GM03348 (cell line): ENCODE results near the gene CD300LD.
"Not testable (repeated sequence)": the region's sequence is repeated elsewhere in the genome, so short reads cannot be mapped to it uniquely, and the experiment has no call there.

Experiments used
- DNase-seq: peaks from one replicate; pipeline ENCODE4 v3.0.0; 2012; ENCODE audit warnings: low spot score

CD300LD gene

DNA sequence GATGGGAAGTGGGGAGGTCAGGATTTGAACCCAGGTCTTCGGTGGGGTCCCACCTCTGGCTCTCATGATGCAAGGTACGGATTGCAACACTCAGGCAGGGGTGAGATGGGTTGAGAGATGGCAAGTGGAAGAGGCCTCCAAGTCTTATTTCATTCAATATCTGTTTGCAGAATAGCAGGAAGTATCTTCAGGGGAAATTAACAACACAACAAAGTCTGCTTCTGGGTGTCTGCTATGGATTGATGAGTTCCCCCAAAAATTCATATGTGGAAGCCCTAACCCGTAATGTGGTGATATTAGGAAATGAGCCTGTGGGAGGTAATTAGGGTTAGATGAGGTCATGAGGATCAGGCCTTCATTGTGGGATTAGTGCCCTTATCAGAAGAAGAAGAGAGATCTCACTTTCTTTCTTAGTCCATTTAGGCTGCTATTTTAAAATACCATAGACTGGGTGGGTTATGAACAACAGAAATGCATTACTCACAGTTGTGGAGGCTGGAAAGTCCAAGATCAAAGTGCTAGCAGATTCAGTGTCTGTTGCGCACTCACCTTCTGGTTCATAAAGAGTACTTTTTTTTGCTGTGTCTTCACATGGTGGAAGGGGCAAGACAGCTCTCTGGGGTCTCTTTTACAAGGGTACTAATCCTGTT, 20.3 kb downstream of the CD300LD start:
- DNase-seq = no peak

GRCh38 chr17:74569020-74570003, 22.8 kb downstream of the CD300LD start:
- no peak for DNase-seq

- no peak for DNase-seq
Measured at GRCh38 chr17:74568106-74568873, 23.8 kb downstream of the CD300LD start.

- DNase-seq = no peak
Measured at GRCh38 chr17:74567397-74567796, 24.7 kb downstream of the CD300LD start, which contains the start of gene CD300H. Gene CD300H, minus strand, starts transcription at chr17:74567509.

DNA sequence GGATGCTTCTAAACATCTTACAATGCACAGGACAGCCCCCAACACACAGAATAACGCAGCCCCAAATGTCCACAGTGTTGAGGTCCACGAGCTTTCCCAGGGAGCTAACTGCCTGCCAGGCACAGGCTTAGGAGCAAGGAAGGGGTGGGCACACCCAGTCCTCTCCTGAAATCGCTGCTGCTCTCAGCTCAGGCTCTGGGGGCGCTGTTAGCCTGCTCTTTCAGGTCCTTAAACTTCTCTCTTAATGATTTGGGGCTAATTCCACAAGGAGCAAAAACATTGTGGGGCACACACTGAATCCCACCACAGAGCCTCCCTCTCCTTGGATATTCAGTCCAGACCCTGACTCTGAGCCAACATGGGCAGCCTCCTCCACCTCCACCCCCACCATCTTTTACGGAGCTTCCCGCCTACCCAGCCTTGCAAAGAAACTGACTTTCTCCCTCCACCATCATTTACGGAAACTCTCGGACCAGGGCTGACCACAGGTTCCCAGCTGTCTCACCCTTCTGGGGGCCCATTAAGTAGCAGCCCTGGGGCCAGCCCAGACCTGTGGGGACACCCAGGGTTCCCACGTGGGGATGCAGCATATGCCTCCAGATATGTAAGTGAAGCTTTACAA, 25.8 kb downstream of the CD300LD start:
- DNase-seq = peak; percentile 36

- DNase-seq = no peak
Measured at GRCh38 chr17:74565126-74565525, 27.0 kb downstream of the CD300LD start.

DNA sequence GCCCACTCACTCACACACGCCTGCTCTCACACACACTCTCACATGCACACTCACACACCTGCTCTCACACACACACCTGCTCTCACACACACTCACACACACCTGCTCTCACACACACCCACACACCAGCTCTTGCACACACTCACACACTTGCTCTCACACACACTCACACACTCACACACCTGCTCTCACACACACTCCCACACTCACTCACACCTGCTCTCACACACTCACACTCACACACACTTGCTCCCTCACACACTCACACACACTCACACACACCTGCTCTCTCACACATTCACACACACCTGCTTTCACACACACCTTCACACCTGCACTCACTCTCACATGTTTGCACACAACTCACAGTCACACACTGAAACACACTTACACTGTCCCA, 28.7 kb downstream of the CD300LD start:
- DNase-seq = no peak

DNA sequence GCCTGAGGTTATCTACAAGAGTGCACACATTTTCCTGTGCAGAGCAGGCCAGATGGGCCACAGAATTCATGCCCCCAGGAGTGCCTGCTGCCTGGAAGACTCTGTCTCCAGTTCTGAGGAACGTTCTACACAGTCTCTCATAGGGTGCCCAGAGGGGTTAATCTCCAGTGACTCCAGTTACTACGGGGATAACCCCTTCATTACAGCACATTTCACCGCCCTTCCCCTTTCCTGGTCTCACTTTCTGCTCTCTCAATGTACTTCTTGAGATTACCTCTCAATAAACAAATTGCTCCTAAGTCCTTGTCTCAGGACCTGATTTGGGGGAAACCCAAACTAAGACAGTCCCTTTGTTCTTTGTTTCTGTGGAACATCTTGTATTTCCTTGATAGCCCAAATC, 30.5 kb downstream of the CD300LD start:
- DNase-seq = no peak

GRCh38 chr17:74558882-74559519, 33.1 kb downstream of the CD300LD start:
- DNase-seq = no peak

DNA sequence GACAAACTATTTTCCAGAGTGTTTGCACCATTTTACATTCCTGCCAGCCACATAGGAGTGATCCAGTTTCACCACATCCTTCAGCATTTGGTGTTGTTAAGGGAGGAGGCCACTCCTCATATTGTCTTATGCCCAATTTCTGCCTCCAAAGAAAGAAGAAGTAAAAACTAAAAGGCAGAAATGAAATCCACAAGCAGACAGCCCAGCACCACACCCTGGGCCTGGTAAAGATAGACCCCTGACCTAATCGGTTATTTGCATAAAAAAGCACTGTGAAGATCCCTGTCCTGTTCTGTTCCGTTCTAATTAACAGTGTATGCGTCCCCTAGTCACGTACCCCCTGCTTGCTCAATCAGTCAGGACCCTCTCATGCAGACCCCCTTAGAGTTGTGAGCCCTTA, 33.7 kb downstream of the CD300LD start:
- not testable (repeated sequence) for DNase-seq

- DNase-seq = no peak
Measured at GRCh38 chr17:74555427-74555940, 36.6 kb downstream of the CD300LD start.

DNA sequence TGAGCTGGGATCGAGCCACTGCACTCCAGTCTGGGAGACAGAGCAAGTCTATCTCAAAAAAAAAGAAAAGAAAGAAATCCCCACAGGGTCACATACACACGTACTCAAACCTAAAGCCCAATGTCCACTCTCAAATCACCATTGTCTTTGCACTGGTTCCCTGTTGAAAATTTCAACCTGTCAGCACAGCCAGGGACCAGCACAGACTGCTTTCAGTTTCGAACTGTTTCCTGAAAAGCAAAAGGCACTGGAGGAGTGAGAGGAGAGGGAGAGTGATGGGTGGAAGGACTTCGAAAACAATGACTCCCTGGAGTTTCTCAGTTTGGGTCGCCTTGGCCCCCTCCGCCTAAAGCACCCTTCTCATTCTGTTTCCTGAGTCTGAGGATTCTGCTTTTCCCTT, 37.2 kb downstream of the CD300LD start:
- DNase-seq = no peak

- DNase-seq = no peak
Measured at GRCh38 chr17:74552037-74552436, 40.0 kb downstream of the CD300LD start.

DNA sequence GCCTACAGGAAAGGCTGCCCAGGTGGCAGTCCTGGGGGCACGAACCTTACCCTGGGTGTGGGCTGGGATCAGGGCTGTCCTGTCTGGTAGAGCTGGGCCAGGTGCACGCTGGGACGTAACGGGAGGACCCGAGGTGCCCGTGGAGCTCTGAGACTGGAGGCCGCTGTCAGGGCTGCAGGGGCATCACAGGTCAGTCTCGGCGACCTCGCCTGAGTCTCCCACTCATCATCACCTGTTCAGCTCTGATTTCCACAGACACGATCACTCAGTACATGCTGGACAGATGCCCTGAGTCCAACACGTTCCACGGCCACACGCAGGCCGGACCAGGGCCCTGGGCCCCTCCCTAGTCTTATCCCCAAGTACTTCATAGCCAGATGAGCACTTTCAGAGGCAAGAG, 41.5 kb downstream of the CD300LD start:
- DNase-seq = no peak

DNA sequence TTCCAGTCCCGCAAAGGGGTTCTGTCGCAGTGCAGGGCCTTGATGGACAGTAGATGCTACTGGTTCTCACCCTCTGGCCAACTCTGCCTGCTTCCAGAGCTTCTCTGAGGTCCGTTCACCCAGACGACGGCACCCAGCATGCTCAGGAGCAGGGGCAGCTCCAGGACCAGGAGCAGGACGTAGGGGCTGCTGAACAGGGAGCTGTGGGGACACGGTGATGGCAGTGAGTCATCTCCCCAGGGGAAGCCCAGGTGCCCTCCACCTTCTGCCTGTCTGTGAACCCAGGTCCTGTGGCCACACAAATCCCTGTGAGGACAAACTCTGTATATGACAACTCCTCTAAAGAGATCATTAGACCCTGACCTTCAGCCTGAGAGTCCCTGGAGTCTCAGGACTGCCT, 42.7 kb downstream of the CD300LD start:
- DNase-seq = no peak

DNA sequence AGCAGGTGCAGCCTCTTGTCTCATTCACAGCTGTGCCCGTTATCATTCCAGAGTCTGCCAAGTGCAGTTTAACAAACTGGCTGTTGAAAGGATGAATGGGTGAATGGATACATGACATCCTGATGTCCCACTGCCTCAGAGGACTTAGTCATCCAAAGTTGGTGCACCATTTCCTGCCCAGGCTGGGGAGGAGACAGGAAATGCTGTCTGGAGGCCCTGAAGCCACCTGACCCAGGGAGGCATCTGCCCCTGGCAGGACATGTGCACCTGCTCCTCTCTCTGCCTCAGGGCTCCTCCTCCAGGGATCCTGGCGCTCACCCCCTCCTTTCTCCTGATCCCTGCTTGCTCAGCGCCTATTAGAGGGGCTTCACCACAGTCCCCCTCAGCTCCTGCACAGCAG, 44.3 kb downstream of the CD300LD start:
- no peak for DNase-seq

DNA sequence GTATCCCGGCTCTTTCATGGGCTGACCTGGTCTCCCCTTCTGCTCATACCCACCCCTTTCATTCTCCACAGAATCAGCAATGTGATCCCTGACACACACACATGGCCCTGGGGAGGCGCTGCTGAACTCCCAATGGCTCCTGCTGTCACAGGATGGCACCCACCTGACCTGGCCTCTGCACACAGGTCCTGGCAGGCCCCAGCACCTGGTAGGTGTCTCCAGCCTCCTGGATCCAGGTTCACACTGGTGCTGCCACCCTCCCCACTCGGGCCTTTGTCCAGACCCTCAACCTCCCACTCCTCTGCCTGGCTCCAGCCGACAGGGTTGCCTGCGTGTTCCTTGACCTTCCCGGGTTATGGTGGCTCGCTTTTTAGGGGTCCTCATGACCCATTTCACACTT, 44.8 kb downstream of the CD300LD start:
- no peak for DNase-seq

GRCh38 chr17:74546586-74546985, 45.5 kb downstream of the CD300LD start:
- no peak for DNase-seq

GRCh38 chr17:74545843-74546230, 46.2 kb downstream of the CD300LD start, which contains the start of gene CD300C:
Gene CD300C, minus strand, starts transcription at chr17:74546115. Its CDS starts 333 bp downstream, at chr17:74545782.
- no peak for DNase-seq

GRCh38 chr17:74544991-74545842, 46.9 kb downstream of the CD300LD start:
- DNase-seq = no peak
